ENCODE results near the gene LY9.

- TF ChIP-seq CTCF (IDR thresholded peaks at IDR 0.05) (no peak), ELF1 (IDR thresholded peaks at IDR 0.05) (no peak)
These were observed 57.8 kb downstream of the LY9 start for GRCh38 chr1:160853754-160854153.

Measured in SK-N-SH (cell line).